DMS53 (cell line): ENCODE data around the gene ZMYM5.
A peak's percentile ranks its signal among the peaks of the same experiment; 100 is the strongest.
"Not testable (repeated sequence)": the region's sequence is repeated elsewhere in the genome, so short reads cannot be mapped to it uniquely, and the experiment has no call there.

ENCODE experiments used
- DNase-seq: peaks from one replicate; lab custom pipeline; 2025; lab: John Stamatoyannopoulos, UW

The ZMYM5 gene

GRCh38 chr13:19863323-19864023 lies at the start of gene ZMYM5:
TSS of gene ZMYM5 (minus strand) at chr13:19863649. CDS start at chr13:19852180, 11,469 bp downstream.
- DNase-seq: peak; percentile 99

- peak; percentile 11 for DNase-seq
Observed at GRCh38 chr13:19910336-19911072, 47.1 kb upstream of the ZMYM5 start.

DNA sequence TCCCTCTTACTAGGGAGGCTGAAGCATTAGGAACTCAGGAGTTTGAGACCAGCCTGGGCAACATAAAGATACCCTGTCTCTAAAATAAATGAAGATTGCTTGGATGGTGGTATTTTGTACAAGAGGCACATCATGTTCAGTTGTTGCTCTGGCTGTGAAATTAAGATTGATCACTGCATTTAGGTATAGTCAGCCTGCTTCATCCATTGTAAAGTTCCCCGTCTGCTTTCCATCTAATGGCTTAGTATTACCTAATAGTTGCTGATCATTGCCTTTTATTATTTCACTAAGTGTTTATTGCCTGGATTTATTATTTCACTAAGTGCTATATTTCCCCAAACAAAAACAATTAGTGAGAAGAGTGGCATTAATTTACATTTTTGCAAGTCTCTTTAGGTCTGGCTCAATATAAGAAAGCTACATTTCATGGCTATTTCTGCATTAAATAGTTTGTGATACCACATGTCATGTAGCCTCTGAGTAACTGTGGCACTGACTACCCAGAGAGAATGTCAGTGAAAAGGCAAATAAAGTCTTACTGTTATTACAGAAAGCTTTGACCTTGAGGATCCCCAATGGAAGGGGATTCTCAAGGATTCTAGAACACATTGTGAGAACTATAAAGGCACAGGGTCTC lies 45.0 kb upstream of the ZMYM5 start:
- no peak for DNase-seq

DNA sequence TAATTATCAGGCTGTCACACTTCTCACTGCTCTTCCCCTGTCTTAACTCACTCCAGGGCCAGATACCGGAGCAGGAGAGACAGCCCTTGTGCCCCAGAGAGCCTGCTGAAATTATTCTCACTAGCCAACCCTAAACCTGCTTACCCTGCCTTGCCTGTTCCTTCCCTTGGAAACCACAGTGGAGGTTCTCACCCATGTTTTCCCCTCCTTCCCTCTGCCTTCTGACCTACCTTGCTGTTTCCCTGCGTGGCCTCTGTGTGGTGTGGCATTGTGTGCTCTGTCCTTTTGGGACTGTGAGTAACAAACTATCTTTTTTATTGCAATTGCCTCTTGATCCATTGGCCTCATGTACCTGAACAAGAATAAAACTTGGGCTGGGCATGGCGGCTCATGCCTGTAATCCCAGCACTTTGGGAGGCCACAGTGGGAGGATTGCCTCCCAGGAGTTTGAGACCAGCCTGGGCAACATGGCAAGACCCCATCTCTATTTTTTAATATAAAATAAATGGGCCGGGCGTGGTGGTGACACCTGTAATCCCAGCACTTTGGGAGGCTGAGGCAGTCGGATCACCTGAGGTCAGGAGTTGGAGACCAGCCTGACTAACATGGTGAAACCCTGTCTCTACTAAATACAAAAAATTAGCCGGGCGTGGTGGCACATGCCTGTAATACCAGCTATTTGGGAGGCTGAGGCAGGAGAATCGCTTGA lies 42.2 kb upstream of the ZMYM5 start:
- DNase-seq: not testable (repeated sequence)

DNA sequence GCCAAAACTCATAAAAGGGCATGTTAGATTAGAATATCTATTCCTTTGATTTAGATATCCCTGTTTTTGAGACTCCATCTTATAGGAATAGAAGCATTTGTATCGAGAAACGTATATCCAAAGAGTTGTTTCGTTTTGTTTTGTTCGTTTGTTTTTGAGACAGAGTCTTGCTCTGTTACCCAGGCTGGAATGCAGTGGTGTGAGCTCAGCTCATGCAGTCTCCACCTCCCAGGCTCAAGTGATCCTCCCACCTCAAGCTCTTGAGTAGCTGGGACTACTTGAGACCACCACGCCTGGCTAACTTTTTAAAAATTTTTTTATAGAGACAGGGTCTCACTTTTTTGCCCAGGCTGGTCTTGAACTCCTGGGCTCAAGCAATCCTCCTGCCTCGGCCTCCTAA lies 26.6 kb upstream of the ZMYM5 start:
- DNase-seq: no peak

DNA sequence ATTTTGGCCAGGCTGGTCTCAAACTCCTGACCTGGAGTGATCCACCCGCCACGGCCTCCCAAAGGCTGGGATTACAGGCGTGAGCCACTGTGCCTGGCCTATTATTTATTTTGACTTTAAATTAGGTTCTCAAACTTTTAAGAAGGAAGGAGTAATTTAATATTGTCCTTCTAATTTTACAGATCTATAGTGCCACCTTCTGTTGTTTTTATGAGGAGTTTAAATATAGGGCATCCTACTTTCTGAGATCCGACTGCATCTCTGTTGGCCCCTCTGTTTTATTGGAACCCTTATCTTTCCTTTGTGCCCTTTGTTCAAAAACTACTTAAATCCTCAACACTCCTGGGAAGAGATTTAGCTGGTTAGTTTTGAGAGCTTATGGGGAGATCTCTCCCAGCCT lies 25.4 kb upstream of the ZMYM5 start:
- DNase-seq: peak; percentile 14

DNA sequence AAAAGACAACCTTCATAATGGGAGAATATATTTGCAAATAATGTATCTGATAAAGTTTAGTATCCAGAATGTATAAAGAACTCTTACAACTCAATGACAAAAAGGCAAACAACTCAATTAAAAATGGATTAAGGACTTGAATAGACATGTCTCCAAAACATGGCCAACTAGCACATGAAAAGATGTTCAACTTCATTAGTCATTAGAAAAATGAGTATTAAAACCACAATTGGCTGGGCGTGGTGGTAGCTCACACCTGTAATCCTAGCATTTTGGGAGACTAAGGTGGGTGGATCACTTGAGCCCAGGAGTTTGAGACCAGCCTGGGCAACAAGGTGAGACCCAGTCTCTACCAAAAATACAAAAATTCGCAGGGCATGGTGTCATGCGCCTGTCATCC lies 18.8 kb upstream of the ZMYM5 start:
- DNase-seq: no peak

DNA sequence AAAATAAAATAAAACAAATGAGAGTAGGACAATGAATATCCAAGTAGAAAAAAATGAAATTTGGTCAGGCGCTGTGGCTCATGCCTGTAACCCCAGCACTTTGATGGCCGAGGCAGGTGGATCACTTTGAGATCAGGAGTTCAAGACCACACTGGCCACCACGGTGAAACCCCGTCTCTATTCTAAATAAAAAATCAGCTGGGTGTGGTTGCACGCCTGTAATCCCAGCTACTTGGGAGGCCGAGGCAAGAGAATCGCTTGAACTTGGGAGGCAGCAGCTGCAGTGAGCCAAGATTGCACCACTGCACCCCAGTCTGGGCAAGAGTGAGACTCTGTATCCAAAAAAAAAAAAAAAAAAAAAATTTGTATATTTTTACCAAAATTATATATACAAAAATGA lies 18.2 kb upstream of the ZMYM5 start:
- no peak for DNase-seq

GRCh38 chr13:19864746-19865309 lies 1.4 kb upstream of the ZMYM5 start:
- peak; percentile 87 for DNase-seq

GRCh38 chr13:19864024-19864745 lies 736 bp upstream of the ZMYM5 start:
- peak; percentile 88 for DNase-seq

GRCh38 chr13:19862481-19863313 lies 752 bp downstream of the ZMYM5 start:
- DNase-seq: peak; percentile 65

- no peak for DNase-seq
Observed at GRCh38 chr13:19861762-19862161, 1.7 kb downstream of the ZMYM5 start.

GRCh38 chr13:19860884-19861655 lies 2.4 kb downstream of the ZMYM5 start:
- peak; percentile 71 for DNase-seq

DNA sequence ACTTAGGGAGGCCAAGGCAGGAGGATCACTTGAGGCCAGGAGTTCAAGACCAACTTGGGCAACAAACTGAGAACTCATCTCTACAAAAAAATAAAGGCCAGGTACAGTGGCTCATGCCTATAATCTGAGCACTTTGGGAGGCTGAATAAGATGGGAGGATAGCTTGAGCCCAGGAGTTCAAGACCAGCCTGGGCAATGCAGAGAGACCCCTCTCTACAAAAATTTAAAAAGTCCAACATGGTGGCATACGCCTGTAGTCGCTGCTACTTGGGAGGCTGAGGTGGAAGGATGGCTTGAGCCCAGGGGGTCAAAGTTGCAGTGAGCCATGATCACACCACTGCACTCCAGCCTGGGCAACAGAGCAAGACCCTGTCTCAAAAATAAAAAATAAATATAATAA lies 5.8 kb downstream of the ZMYM5 start:
- DNase-seq: not testable (repeated sequence)

GRCh38 chr13:19852766-19853165 lies 10.7 kb downstream of the ZMYM5 start:
- no peak for DNase-seq

GRCh38 chr13:19845758-19846157 lies 17.7 kb downstream of the ZMYM5 start:
- peak; percentile 45 for DNase-seq

DNA sequence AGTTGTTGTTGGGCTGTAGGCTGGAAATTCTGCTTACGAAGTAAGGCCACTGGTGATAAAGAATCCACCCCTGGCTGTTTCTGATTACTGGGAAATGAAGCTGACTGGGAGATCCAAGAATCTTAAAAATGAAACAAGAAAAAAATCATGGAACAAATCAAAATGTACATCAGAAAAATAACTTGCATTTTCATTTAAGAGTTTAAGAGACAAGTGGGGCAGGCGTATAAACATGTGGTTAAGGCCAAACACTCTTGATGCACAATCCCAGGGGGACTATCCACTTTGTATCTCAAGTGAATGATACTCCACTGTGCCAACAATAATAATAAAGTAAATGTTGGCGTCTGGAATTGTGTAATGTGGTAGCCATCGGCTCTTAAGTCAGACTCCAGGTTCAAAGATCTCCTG lies 24.6 kb downstream of the ZMYM5 start:
- DNase-seq: no peak

- DNase-seq: no peak
Observed at GRCh38 chr13:19836472-19836871, 27.0 kb downstream of the ZMYM5 start.

DNA sequence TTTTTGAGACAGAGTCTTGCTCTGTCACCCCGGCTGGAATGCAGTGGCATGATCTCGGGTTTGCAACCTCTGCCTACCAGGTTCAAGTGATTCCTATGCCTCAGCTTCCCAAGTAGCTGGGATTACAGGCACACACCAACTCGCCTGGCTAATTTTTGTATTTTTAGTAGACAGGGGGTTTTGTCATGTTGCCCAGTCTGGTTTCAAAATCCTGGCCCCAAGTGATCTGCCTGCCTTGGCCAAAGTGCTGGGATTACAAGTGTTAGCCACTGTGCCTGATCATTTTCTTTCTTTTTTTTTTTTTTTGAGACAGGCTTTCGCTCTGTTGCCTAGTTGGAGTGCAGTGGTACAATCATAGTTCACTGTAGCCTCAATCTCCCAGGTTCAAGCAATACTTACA lies 28.7 kb downstream of the ZMYM5 start:
- no peak for DNase-seq

DNA sequence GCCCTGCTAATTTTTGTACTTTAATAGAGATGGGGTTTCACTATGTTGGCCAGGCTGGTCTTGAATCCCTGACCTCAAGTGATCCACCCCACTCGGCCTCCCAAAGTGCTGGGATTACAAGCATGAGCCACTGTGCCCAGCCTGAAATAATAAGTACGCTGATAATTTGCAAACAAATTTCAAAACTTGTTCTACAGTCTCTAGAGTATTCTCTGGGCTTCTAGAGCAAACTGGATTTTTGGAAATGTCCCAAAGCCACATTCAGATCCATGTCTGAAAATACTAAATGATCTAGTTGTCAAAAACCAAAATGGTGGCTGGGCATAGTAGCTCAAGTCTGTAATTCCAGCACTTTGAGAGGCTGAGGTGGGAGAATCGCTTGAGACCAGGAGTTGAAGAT lies 40.8 kb downstream of the ZMYM5 start:
- DNase-seq: no peak
